Mucosa of descending colon (tissue), 3 donors: ENCODE results near the gene UBXN2A. TPM values are rescaled to one million over a fixed set of nuclear protein-coding genes. Genes with fewer than 3 reads are reported as not detected.

Experiments used
- ATAC-seq: fragments of 200-7000 bp; cut with Tn5 transposase; one replicate; pipeline ENCODE4 v1.9.1; 2020; ENCODE audit warnings: mild to moderate bottlenecking, moderate library complexity
- DNase-seq, 3 donors: peaks; one replicate each; pipeline ENCODE4 v3.0.0-alpha.2; 2020
- H3K36me3 ChIP-seq: fragments of 200-600 bp; one replicate; pipeline ENCODE4 v1.8.0; 2021; ENCODE audit warnings: low read depth, mild to moderate bottlenecking
- H3K4me1 ChIP-seq: fragments of 200-600 bp; one replicate; pipeline ENCODE4 v1.8.0; 2021; ENCODE audit warnings: low read depth, mild to moderate bottlenecking
- H3K4me3 ChIP-seq: fragments of 200-600 bp; one replicate; pipeline ENCODE4 v1.8.0; 2021; ENCODE audit warnings: mild to moderate bottlenecking
- H3K9me3 ChIP-seq: fragments of 200-600 bp; one replicate; pipeline ENCODE4 v1.8.0; 2021; ENCODE audit warnings: mild to moderate bottlenecking
- CTCF ChIP-seq: fragments of 200-600 bp; IDR thresholded peaks from one replicate; pipeline ENCODE4 v1.8.0; 2022; ENCODE audit warnings: antibody characterized with exemption, mild to moderate bottlenecking
- intact Hi-C, 2 donors: fragments of 100-400 bp; cut with DNase I in 1 of 2; cut with micrococcal nuclease in 1 of 2; formaldehyde crosslinking; loops; one replicate each; pipeline versions ENCODE4 v1.11.0 to v1.11.1; 2022; cut with DNase I, micrococcal nuclease
- total RNA-seq, 3 donors: library from RNA; stranded (reverse); fragmentation: NEBNext Ultra II Directional in 2 of 3; extraction: Animal tissue kit (Norgen Biotek cat#: 25700) in 2 of 3; gene quantifications; one replicate each; pipeline versions ENCODE4 v1.2.1 to v1.2.4, GENCODE V29; 2021 to 2023
- donor health status: DM: no; HTN: no; CAD: no; lungs with moderate emphysema.
- donor health status: DM: no; HTN: no; CAD: no.
- donor health status: DM: no; HTN: yes; CAD: no.

Gene UBXN2A
- total RNA-seq, 3 donors from 2014 or later = 12.9 to 23.9 (median 13.1) TPM

DNA sequence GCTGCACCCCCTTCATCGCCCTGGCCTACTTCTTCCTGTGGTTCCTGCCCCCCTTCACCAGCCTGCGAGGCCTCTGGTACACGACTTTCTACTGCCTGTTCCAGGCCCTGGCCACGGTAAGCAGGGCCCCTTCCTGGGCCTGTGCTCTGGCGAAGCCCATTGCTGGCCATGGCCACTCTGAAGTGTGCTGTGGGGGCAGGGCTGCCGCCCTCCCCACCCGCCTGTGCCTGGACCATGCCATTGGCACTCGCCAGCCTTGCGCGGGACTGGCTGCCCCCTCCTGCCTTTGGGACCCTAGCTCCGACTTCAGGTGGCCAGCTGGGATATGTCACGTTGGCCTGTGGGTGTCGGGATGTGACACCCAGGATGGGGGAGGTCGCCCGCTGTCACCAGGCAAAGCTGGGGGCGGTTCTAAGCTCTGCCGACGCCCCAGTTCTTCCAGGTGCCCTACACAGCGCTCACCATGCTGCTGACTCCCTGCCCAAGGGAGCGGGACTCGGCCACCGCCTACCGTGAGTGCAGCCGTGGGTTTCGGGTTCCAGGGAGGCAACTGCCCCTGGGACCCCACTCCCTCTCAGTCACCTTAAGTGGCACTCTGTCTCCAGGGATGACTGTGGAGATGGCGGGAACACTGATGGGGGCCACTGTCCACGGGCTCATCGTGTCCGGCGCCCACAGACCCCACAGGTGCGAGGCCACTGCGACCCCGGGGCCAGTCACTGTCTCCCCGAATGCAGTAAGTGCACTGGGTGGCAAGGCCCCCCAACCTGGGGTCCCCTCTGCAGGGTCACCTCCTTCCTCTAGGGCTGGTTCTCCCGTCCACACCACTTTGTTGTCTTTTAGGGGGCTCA is 76.8 kb downstream of the UBXN2A start:
- no peak overlapping the region for H3K4me3 ChIP-seq
- H3K9me3 ChIP-seq = no peaks in the 10 kb centered on the region
- no peak for DNase-seq
- no peaks in the 10 kb centered on the region for H3K4me1 ChIP-seq
- TF ChIP-seq CTCF = no peak
- H3K36me3 ChIP-seq = no peaks in the 10 kb centered on the region
- ATAC-seq = no peak
- intact Hi-C loops = no loop called here

GRCh38 chr2:24017711-24018110 is 77.4 kb downstream of the UBXN2A start:
- no peaks in the 10 kb centered on the region for H3K36me3 ChIP-seq
- no peaks in the 10 kb centered on the region for H3K4me1 ChIP-seq
- intact Hi-C loops = no loop called here
- no peak for ATAC-seq
- no peak for TF ChIP-seq CTCF
- no peak overlapping the region for H3K4me3 ChIP-seq
- no peaks in the 10 kb centered on the region for H3K9me3 ChIP-seq
- no peak for DNase-seq

GRCh38 chr2:24018241-24018640 is 78.0 kb downstream of the UBXN2A start:
- Histone ChIP-seq H3K4me1 (no peaks in the 10 kb centered on the region), H3K36me3 (no peaks in the 10 kb centered on the region), H3K9me3 (no peaks in the 10 kb centered on the region), H3K4me3 (no peak overlapping the region)
- ATAC-seq (no peak), DNase-seq (no peak)
- intact Hi-C loops = no loop called here
- TF ChIP-seq CTCF = no peak

DNA sequence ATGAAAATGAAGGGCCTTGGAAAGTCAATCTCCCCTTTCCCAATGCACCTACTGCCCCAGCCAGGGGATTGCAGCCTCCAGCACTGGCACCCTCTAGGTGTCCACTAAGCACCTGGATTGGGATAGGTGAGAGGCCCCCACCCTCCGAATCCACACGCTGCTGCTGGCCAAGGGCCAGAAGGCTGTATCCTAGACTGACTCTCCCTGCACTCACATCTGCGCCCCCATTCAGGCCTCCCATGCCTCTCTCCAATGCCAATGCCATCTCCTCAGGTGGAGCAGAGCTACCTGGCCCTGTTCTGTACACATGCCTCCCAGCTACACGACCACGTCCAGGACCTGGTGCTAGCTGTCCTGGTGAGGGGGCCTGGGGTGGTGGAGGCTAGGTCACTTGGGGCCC is 79.5 kb downstream of the UBXN2A start:
- no peak for TF ChIP-seq CTCF
- DNase-seq = no peak
- ATAC-seq = no peak
- H3K4me3 ChIP-seq = no peak overlapping the region
- no peaks in the 10 kb centered on the region for H3K36me3 ChIP-seq
- intact Hi-C loops = no loop called here
- H3K9me3 ChIP-seq = no peaks in the 10 kb centered on the region
- no peaks in the 10 kb centered on the region for H3K4me1 ChIP-seq

- no peak for DNase-seq
- TF ChIP-seq CTCF = no peak
- intact Hi-C loops = no loop called here
- Histone ChIP-seq H3K4me1 (no peaks in the 10 kb centered on the region), H3K9me3 (no peaks in the 10 kb centered on the region), H3K4me3 (no peak overlapping the region), H3K36me3 (no peaks in the 10 kb centered on the region)
- ATAC-seq = no peak
Measured at GRCh38 chr2:24020244-24020643, 80.0 kb downstream of the UBXN2A start.
